Activated T-cell treated with anti-CD3 and anti-CD28 coated beads for 24 hours (primary cell): ENCODE data around the gene RASAL1.

Source experiments
- DNase-seq: peaks from one replicate; pipeline ENCODE4 v3.0.0-alpha.2; 2020; ENCODE audit warnings: low read depth

RASAL1 gene

GRCh38 chr12:113097716-113098440 lies 37.7 kb downstream of the RASAL1 start:
- no peak for DNase-seq

GRCh38 chr12:113096675-113097461 lies 38.7 kb downstream of the RASAL1 start:
- DNase-seq, result no peak

- DNase-seq, result no peak
These were observed 40.2 kb downstream of the RASAL1 start for GRCh38 chr12:113095405-113095804.

GRCh38 chr12:113094738-113095137 lies 40.8 kb downstream of the RASAL1 start:
- no peak for DNase-seq

GRCh38 chr12:113093409-113094101 lies 42.0 kb downstream of the RASAL1 start:
- no peak for DNase-seq

- no peak for DNase-seq
These were observed 42.8 kb downstream of the RASAL1 start for GRCh38 chr12:113092607-113093408.

- no peak for DNase-seq
These were observed 44.1 kb downstream of the RASAL1 start for GRCh38 chr12:113091506-113091905.

GRCh38 chr12:113090740-113091139 lies 44.8 kb downstream of the RASAL1 start:
- DNase-seq, result no peak

- DNase-seq, result no peak
These were observed 45.7 kb downstream of the RASAL1 start for GRCh38 chr12:113089839-113090238.

GRCh38 chr12:113088971-113089756 lies 46.4 kb downstream of the RASAL1 start:
- DNase-seq, result peak; percentile 59

- no peak for DNase-seq
These were observed 47.5 kb downstream of the RASAL1 start for GRCh38 chr12:113088037-113088436.

GRCh38 chr12:113087193-113087592 lies 48.4 kb downstream of the RASAL1 start:
- DNase-seq, result no peak

- DNase-seq, result peak; percentile 15
These were observed 49.1 kb downstream of the RASAL1 start for GRCh38 chr12:113086249-113087164.

GRCh38 chr12:113083863-113084435 lies 51.6 kb downstream of the RASAL1 start:
- DNase-seq, result no peak

GRCh38 chr12:113082486-113083148 lies 52.9 kb downstream of the RASAL1 start:
- DNase-seq, result no peak

- no peak for DNase-seq
These were observed 53.7 kb downstream of the RASAL1 start for GRCh38 chr12:113081873-113082272.

GRCh38 chr12:113077859-113078255 lies 57.7 kb downstream of the RASAL1 start:
- no peak for DNase-seq

GRCh38 chr12:113077057-113077858 lies 58.3 kb downstream of the RASAL1 start:
- DNase-seq, result no peak
